Measurements from ENCODE around the gene GRK4. TPM values are rescaled to one million over a fixed set of nuclear protein-coding genes. Genes with fewer than 3 reads are reported as not detected.

GRK4 gene
- total and polyA plus RNA-seq, 2 of the 8 experiments (the other 6 are each of a cell fraction or from before 2014, with no cell fraction given), result 0.77 to 1.8 TPM

- TF ChIP-seq, protein P1, sequence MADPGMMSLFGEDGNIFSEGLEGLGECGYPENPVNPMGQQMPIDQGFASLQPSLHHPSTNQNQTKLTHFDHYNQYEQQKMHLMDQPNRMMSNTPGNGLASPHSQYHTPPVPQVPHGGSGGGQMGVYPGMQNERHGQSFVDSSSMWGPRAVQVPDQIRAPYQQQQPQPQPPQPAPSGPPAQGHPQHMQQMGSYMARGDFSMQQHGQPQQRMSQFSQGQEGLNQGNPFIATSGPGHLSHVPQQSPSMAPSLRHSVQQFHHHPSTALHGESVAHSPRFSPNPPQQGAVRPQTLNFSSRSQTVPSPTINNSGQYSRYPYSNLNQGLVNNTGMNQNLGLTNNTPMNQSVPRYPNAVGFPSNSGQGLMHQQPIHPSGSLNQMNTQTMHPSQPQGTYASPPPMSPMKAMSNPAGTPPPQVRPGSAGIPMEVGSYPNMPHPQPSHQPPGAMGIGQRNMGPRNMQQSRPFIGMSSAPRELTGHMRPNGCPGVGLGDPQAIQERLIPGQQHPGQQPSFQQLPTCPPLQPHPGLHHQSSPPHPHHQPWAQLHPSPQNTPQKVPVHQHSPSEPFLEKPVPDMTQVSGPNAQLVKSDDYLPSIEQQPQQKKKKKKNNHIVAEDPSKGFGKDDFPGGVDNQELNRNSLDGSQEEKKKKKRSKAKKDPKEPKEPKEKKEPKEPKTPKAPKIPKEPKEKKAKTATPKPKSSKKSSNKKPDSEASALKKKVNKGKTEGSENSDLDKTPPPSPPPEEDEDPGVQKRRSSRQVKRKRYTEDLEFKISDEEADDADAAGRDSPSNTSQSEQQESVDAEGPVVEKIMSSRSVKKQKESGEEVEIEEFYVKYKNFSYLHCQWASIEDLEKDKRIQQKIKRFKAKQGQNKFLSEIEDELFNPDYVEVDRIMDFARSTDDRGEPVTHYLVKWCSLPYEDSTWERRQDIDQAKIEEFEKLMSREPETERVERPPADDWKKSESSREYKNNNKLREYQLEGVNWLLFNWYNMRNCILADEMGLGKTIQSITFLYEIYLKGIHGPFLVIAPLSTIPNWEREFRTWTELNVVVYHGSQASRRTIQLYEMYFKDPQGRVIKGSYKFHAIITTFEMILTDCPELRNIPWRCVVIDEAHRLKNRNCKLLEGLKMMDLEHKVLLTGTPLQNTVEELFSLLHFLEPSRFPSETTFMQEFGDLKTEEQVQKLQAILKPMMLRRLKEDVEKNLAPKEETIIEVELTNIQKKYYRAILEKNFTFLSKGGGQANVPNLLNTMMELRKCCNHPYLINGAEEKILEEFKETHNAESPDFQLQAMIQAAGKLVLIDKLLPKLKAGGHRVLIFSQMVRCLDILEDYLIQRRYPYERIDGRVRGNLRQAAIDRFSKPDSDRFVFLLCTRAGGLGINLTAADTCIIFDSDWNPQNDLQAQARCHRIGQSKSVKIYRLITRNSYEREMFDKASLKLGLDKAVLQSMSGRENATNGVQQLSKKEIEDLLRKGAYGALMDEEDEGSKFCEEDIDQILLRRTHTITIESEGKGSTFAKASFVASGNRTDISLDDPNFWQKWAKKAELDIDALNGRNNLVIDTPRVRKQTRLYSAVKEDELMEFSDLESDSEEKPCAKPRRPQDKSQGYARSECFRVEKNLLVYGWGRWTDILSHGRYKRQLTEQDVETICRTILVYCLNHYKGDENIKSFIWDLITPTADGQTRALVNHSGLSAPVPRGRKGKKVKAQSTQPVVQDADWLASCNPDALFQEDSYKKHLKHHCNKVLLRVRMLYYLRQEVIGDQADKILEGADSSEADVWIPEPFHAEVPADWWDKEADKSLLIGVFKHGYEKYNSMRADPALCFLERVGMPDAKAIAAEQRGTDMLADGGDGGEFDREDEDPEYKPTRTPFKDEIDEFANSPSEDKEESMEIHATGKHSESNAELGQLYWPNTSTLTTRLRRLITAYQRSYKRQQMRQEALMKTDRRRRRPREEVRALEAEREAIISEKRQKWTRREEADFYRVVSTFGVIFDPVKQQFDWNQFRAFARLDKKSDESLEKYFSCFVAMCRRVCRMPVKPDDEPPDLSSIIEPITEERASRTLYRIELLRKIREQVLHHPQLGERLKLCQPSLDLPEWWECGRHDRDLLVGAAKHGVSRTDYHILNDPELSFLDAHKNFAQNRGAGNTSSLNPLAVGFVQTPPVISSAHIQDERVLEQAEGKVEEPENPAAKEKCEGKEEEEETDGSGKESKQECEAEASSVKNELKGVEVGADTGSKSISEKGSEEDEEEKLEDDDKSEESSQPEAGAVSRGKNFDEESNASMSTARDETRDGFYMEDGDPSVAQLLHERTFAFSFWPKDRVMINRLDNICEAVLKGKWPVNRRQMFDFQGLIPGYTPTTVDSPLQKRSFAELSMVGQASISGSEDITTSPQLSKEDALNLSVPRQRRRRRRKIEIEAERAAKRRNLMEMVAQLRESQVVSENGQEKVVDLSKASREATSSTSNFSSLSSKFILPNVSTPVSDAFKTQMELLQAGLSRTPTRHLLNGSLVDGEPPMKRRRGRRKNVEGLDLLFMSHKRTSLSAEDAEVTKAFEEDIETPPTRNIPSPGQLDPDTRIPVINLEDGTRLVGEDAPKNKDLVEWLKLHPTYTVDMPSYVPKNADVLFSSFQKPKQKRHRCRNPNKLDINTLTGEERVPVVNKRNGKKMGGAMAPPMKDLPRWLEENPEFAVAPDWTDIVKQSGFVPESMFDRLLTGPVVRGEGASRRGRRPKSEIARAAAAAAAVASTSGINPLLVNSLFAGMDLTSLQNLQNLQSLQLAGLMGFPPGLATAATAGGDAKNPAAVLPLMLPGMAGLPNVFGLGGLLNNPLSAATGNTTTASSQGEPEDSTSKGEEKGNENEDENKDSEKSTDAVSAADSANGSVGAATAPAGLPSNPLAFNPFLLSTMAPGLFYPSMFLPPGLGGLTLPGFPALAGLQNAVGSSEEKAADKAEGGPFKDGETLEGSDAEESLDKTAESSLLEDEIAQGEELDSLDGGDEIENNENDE (IDR thresholded peaks at IDR 0.05; ENCODE audit: insufficient replicate concordance, low read length), result no peak
- TF ChIP-seq SIN3A (conservative IDR thresholded peaks at IDR 0.05 in 1 of 2, IDR thresholded peaks at IDR 0.05 in 1 of 2; ENCODE audit: low read depth in 1 of 2, low read length in 2 of 2), result no peak
- TF ChIP-seq POLR2A (IDR thresholded peaks at IDR 0.05; ENCODE audit: control extremely low read depth in 1 of 2, low read depth in 2 of 2, low read length in 2 of 2), result no peak
- TF ChIP-seq BACH1 (IDR thresholded peaks at IDR 0.05; ENCODE audit: low read length), result no peak
- TF ChIP-seq CHD2 (IDR thresholded peaks at IDR 0.05; ENCODE audit: low read length), result no peak
- no peak for TF ChIP-seq SIX5 (IDR thresholded peaks at IDR 0.05; ENCODE audit: low read depth, low read length)
- TF ChIP-seq CBX5 (IDR thresholded peaks at IDR 0.05; ENCODE audit: low read depth, low read length), result no peak
- no peak for TF ChIP-seq ASH2L (IDR thresholded peaks at IDR 0.05; ENCODE audit: low read length)
- no peak for TF ChIP-seq SP1 (IDR thresholded peaks at IDR 0.05; ENCODE audit: low read depth, low read length)
- TF ChIP-seq KDM1A (IDR thresholded peaks at IDR 0.05; ENCODE audit: borderline replicate concordance, low read length), result no peak
- TF ChIP-seq SIRT6 (IDR thresholded peaks at IDR 0.05; ENCODE audit: low read length), result no peak
Observed at GRCh38 chr4:2924765-2925301, 38.5 kb upstream of the GRK4 start (continued).
